NCI-H2029 (cell line): ENCODE results near the gene PACSIN2.

Experiments used
- DNase-seq: peaks from one replicate; lab custom pipeline; 2025; lab: John Stamatoyannopoulos, UW

Gene PACSIN2

GRCh38 chr22:42905702-42906183 lies 109.2 kb downstream of the PACSIN2 start:
- DNase-seq = peak; percentile 96

GRCh38 chr22:42905217-42905616 lies 109.7 kb downstream of the PACSIN2 start:
- peak; percentile 54 for DNase-seq

GRCh38 chr22:42904050-42904449 lies 110.9 kb downstream of the PACSIN2 start:
- DNase-seq = no peak

- DNase-seq = no peak
Measured at GRCh38 chr22:42902875-42903510, 112.0 kb downstream of the PACSIN2 start.

GRCh38 chr22:42901790-42902508 lies 113.0 kb downstream of the PACSIN2 start:
- DNase-seq = no peak

GRCh38 chr22:42897960-42898359 lies 117.0 kb downstream of the PACSIN2 start:
- no peak for DNase-seq

- no peak for DNase-seq
Measured at GRCh38 chr22:42895541-42895981, 119.4 kb downstream of the PACSIN2 start.

- DNase-seq = no peak
Measured at GRCh38 chr22:42895087-42895486, 119.9 kb downstream of the PACSIN2 start.

GRCh38 chr22:42893371-42894150 lies 121.4 kb downstream of the PACSIN2 start:
- DNase-seq = no peak

GRCh38 chr22:42892571-42893316 lies 122.2 kb downstream of the PACSIN2 start:
- no peak for DNase-seq

- DNase-seq = no peak
Measured at GRCh38 chr22:42892156-42892555, 122.8 kb downstream of the PACSIN2 start.

GRCh38 chr22:42891696-42892095 lies 123.3 kb downstream of the PACSIN2 start:
- no peak for DNase-seq

GRCh38 chr22:42891008-42891407 lies 123.9 kb downstream of the PACSIN2 start:
- no peak for DNase-seq

- DNase-seq = no peak
Measured at GRCh38 chr22:42889304-42889703, 125.6 kb downstream of the PACSIN2 start.

- DNase-seq = no peak
Measured at GRCh38 chr22:42887523-42888507, 127.1 kb downstream of the PACSIN2 start.

GRCh38 chr22:42887120-42887519 lies 127.8 kb downstream of the PACSIN2 start:
- no peak for DNase-seq

- DNase-seq = no peak
Measured at GRCh38 chr22:42885446-42885845, 129.5 kb downstream of the PACSIN2 start.

- no peak for DNase-seq
Measured at GRCh38 chr22:42884616-42885375, 130.2 kb downstream of the PACSIN2 start.

GRCh38 chr22:42883970-42884369 lies 131.0 kb downstream of the PACSIN2 start:
- no peak for DNase-seq

- DNase-seq = no peak
Measured at GRCh38 chr22:42883121-42883520, 131.8 kb downstream of the PACSIN2 start.
